H1 (cell line): ENCODE results near the gene SF3B3. TPM values are rescaled to one million over a fixed set of nuclear protein-coding genes. Genes with fewer than 3 reads are reported as not detected.

Source experiments
- CTCF ChIA-PET: fragments of 300-600 bp; sonication (Branson Sonifier 250); formaldehyde crosslinking; loops from one replicate; lab custom pipeline; 2021; ENCODE audit not compliant: partially characterized antibody; lab: Charles Lee
- POLR2A ChIA-PET: fragments of 300-600 bp; sonication (Branson Sonifier 250); formaldehyde crosslinking; loops from one replicate; lab custom pipeline; 2021; ENCODE audit warnings: inconsistent platforms; ENCODE audit not compliant: partially characterized antibody; lab: Charles Lee
- DNase-seq, 2 experiments: peaks; one replicate each; pipeline versions ENCODE4 v3.0.0 to v3.0.0-alpha.2; 2010 to 2022; ENCODE audit warnings: low spot score in 2 of 2, low read depth in 1 of 2, mixed read lengths in 1 of 2
- FAIRE-seq: peaks from 2 replicates; lab custom pipeline; 2011; peaks lifted over from hg19 to GRCh38; lab: Jason Lieb, UNC
- H2AFZ ChIP-seq: 2 replicates; pipeline ENCODE4 v1.8.1; 2012; ENCODE audit warnings: low read length, inconsistent platforms
- H2AK5ac ChIP-seq: 2 replicates; pipeline ENCODE4 v1.6.1; 2013; ENCODE audit warnings: low read depth, low read length
- H2BK120ac ChIP-seq: replicated peaks from 2 replicates; pipeline ENCODE3; 2013; ENCODE audit warnings: low read depth, low read length, inconsistent platforms
- H2BK12ac ChIP-seq: 2 replicates; pipeline ENCODE4 v1.6.1; 2013; ENCODE audit warnings: low read depth, low read length
- H2BK15ac ChIP-seq: 2 replicates; pipeline ENCODE4 v1.6.1; 2013; ENCODE audit warnings: low read length
- H2BK20ac ChIP-seq: 2 replicates; pipeline ENCODE4 v1.6.1; 2013; ENCODE audit warnings: low read length
- H2BK5ac ChIP-seq: 2 replicates; pipeline ENCODE4 v1.6.1; 2013; ENCODE audit warnings: low read depth, low read length
- H3K14ac ChIP-seq: 2 replicates; pipeline ENCODE4 v1.6.1; 2013; ENCODE audit warnings: inconsistent platforms; ENCODE audit not compliant: insufficient read length
- H3K18ac ChIP-seq: 2 replicates; pipeline ENCODE4 v1.6.1; 2013; ENCODE audit warnings: low read length; ENCODE audit errors: extremely low read depth
- H3K23ac ChIP-seq: 2 replicates; pipeline ENCODE4 v1.6.1; 2013; ENCODE audit warnings: inconsistent platforms; ENCODE audit not compliant: insufficient read length
- H3K23me2 ChIP-seq: 2 replicates; pipeline ENCODE4 v1.6.1; 2013; ENCODE audit warnings: low read depth, low read length
- H3K27ac ChIP-seq: 2 replicates; pipeline ENCODE4 v1.6.1; 2011; ENCODE audit warnings: low read depth, low read length, inconsistent platforms
- H3K27me3 ChIP-seq, 4 experiments: replicated peaks in 1 of 4; 1 replicate in 1 of 4; 2 replicates in 3 of 4; pipeline versions ENCODE4 v1.6.1 to v1.8.1; 2011 to 2013; ENCODE audit warnings: low read length in 3 of 4, mild to moderate bottlenecking in 3 of 4, inconsistent platforms in 2 of 4, mixed read lengths in 2 of 4, moderate library complexity in 1 of 4; ENCODE audit not compliant: control insufficient read depth in 3 of 4, insufficient read depth in 3 of 4; ENCODE audit errors: extremely low read depth in 1 of 4
- H3K36me3 ChIP-seq, 4 experiments: 2 replicates each; pipeline versions ENCODE4 v1.6.1 to v1.8.1; 2011 to 2013; ENCODE audit warnings: mild to moderate bottlenecking in 4 of 4, low read length in 3 of 4, moderate library complexity in 2 of 4, control low read depth in 1 of 4, inconsistent platforms in 1 of 4; ENCODE audit not compliant: insufficient read depth in 4 of 4, control insufficient read depth in 2 of 4
- H3K4ac ChIP-seq: replicated peaks from 2 replicates; pipeline ENCODE3; 2013; ENCODE audit warnings: low read length, low read depth, mixed read lengths, inconsistent platforms; ENCODE audit not compliant: insufficient read length
- H3K4me1 ChIP-seq, 4 experiments: replicated peaks in 1 of 4; 1 replicate in 1 of 4; 2 replicates in 3 of 4; pipeline versions ENCODE4 v1.6.1 to v1.8.1; 2011 to 2013; ENCODE audit warnings: low read length in 3 of 4, inconsistent platforms in 2 of 4, mixed read lengths in 1 of 4; ENCODE audit not compliant: insufficient read depth in 4 of 4, control insufficient read depth in 3 of 4
- H3K4me2 ChIP-seq, 2 experiments: 2 replicates each; pipeline versions ENCODE4 v1.6.1 to v1.8.1; 2011 to 2013; ENCODE audit warnings: low read depth in 2 of 2, low read length in 2 of 2, control low read depth in 1 of 2, inconsistent platforms in 1 of 2, mild to moderate bottlenecking in 1 of 2; ENCODE audit not compliant: insufficient read depth in 1 of 2
- H3K4me3 ChIP-seq, 4 experiments: fragments of 200-600, 300-600 bp in 1 of 4; sonication (generic), shearing (Covaris generic), sonication (Bioruptor Twin) in 1 of 4; 2 replicates each; pipeline versions ENCODE4 v1.5.1 to v1.8.1; 2011 to 2016; ENCODE audit warnings: low read length in 4 of 4, low read depth in 3 of 4, control low read depth in 2 of 4, inconsistent platforms in 2 of 4, mild to moderate bottlenecking in 2 of 4, mixed read lengths in 1 of 4, moderate library complexity in 1 of 4; ENCODE audit not compliant: insufficient read depth in 2 of 4; ENCODE audit errors: extremely low read depth in 1 of 4
- H3K56ac ChIP-seq: replicated peaks from 2 replicates; pipeline ENCODE3; 2013; ENCODE audit warnings: low read depth, mild to moderate bottlenecking, mixed read lengths, low read length, inconsistent platforms; ENCODE audit not compliant: insufficient read length
- H3K79me1 ChIP-seq: 2 replicates; pipeline ENCODE4 v1.6.1; 2013; ENCODE audit warnings: low read depth, low read length, control low read depth
- H3K79me2 ChIP-seq, 2 experiments: 2 replicates each; pipeline versions ENCODE4 v1.6.1 to v1.8.1; 2012 to 2013; ENCODE audit warnings: low read length in 2 of 2, mild to moderate bottlenecking in 2 of 2, inconsistent platforms in 1 of 2; ENCODE audit not compliant: insufficient read depth in 2 of 2, control insufficient read depth in 1 of 2
- H3K9ac ChIP-seq, 4 experiments: replicated peaks in 1 of 4; 1 replicate in 1 of 4; 2 replicates in 3 of 4; pipeline versions ENCODE4 v1.6.1 to v1.8.1; 2011 to 2013; ENCODE audit warnings: low read depth in 3 of 4, low read length in 3 of 4, control low read depth in 2 of 4, mild to moderate bottlenecking in 2 of 4, moderate library complexity in 2 of 4, inconsistent platforms in 1 of 4; ENCODE audit errors: extremely low read depth in 1 of 4
- H3K9me3 ChIP-seq, 2 experiments: 2 replicates each; pipeline versions ENCODE4 v1.6.1 to v1.8.1; 2012 to 2013; ENCODE audit warnings: mild to moderate bottlenecking in 2 of 2, moderate library complexity in 2 of 2, control low read depth in 1 of 2, inconsistent platforms in 1 of 2, low read depth in 1 of 2, low read length in 1 of 2, mixed read lengths in 1 of 2; ENCODE audit not compliant: insufficient read depth in 2 of 2
- H4K20me1 ChIP-seq, 2 experiments: replicated peaks in 1 of 2; 2 replicates each; pipeline versions ENCODE3 to v1.8.1; 2011 to 2013; ENCODE audit warnings: inconsistent platforms in 2 of 2, low read length in 2 of 2, mild to moderate bottlenecking in 1 of 2; ENCODE audit not compliant: insufficient read depth in 2 of 2, control insufficient read depth in 1 of 2
- H4K5ac ChIP-seq: 2 replicates; pipeline ENCODE4 v1.6.1; 2013; ENCODE audit warnings: low read length, low read depth, mixed read lengths, inconsistent platforms; ENCODE audit not compliant: insufficient read length
- H4K8ac ChIP-seq: 2 replicates; pipeline ENCODE4 v1.8.0; 2013; ENCODE audit warnings: mild to moderate bottlenecking, moderate library complexity, low read length, inconsistent platforms; ENCODE audit not compliant: insufficient read depth; ENCODE audit errors: extremely low read depth
- H4K91ac ChIP-seq: replicated peaks from 2 replicates; pipeline ENCODE3; 2013; ENCODE audit warnings: low read length, mixed read lengths, inconsistent platforms; ENCODE audit not compliant: insufficient read length
- BACH1 ChIP-seq: IDR thresholded peaks from 2 replicates; pipeline ENCODE4 v1.6.1; 2012; ENCODE audit warnings: low read length, improper control_type of control experiment
- BCL11A ChIP-seq, 2 experiments: IDR thresholded peaks; one replicate each; pipeline ENCODE4 v1.6.1; 2011; ENCODE audit warnings: low read depth in 2 of 2, low read length in 2 of 2, mild to moderate bottlenecking in 2 of 2
- BRCA1 ChIP-seq: IDR thresholded peaks from 2 replicates; pipeline ENCODE4 v1.6.1; 2012; ENCODE audit warnings: low read depth, low read length, improper control_type of control experiment
- CHD2 ChIP-seq: IDR thresholded peaks from 2 replicates; pipeline ENCODE4 v1.6.1; 2012; ENCODE audit warnings: low read length, improper control_type of control experiment
- E2F6 ChIP-seq: IDR thresholded peaks from 2 replicates; pipeline ENCODE4 v1.6.1; 2012; ENCODE audit warnings: inconsistent platforms
- EGR1 ChIP-seq: IDR thresholded peaks from 2 replicates; pipeline ENCODE4 v1.6.1; 2011; ENCODE audit warnings: low read depth, low read length, borderline replicate concordance
- GABPA ChIP-seq: IDR thresholded peaks from 2 replicates; pipeline ENCODE4 v1.6.1; 2011; ENCODE audit warnings: mild to moderate bottlenecking, low read length, moderate library complexity, borderline replicate concordance; ENCODE audit not compliant: insufficient read depth
- KDM1A ChIP-seq: fragments of 200-600, 300-600 bp; sonication (generic); IDR thresholded peaks from 2 replicates; pipeline ENCODE4 v1.7.1; 2016; ENCODE audit warnings: mild to moderate bottlenecking, low read length, borderline replicate concordance
- RAD21 ChIP-seq, 2 experiments: IDR thresholded peaks in 1 of 2; conservative IDR thresholded peaks in 1 of 2; 2 replicates each; pipeline ENCODE4 v1.6.1; 2011; ENCODE audit warnings: low read depth in 2 of 2, low read length in 2 of 2, improper control_type of control experiment in 1 of 2, inconsistent platforms in 1 of 2, mild to moderate bottlenecking in 1 of 2, moderate library complexity in 1 of 2
- SIRT6 ChIP-seq: IDR thresholded peaks from one replicate; pipeline ENCODE4 v1.7.1; 2012; ENCODE audit warnings: low read length, inconsistent platforms
- SRF ChIP-seq: IDR thresholded peaks from 2 replicates; pipeline ENCODE4 v1.6.1; 2011; ENCODE audit warnings: mild to moderate bottlenecking, low read depth, low read length, moderate library complexity
- SUZ12 ChIP-seq: fragments of 200-600 bp; sonication (generic); IDR thresholded peaks from 2 replicates; pipeline ENCODE4 v1.6.1; 2012; ENCODE audit warnings: mild to moderate bottlenecking, inconsistent platforms, low read length, moderate library complexity, mixed read lengths
- TAF7 ChIP-seq: optimal IDR thresholded peaks from 2 replicates; pipeline ENCODE3; 2011; ENCODE audit warnings: low read depth, mild to moderate bottlenecking, inconsistent platforms, low read length, moderate library complexity, borderline replicate concordance
- TCF12 ChIP-seq: IDR thresholded peaks from 2 replicates; pipeline ENCODE4 v1.6.1; 2011; ENCODE audit warnings: low read depth, mild to moderate bottlenecking, low read length
- WGBS, 2 experiments: shearing (Covaris generic) in 1 of 2; methylation state at CpG; one replicate each; pipeline versions ENCODE4 v1.1.6 to v1.1.7; 2013 to 2015; ENCODE audit warnings: low lambda C conversion rate in 2 of 2, mixed read lengths in 2 of 2, inconsistent platforms in 1 of 2, low coverage in 1 of 2, missing lambda C conversion rate in 1 of 2; ENCODE audit not compliant: insufficient replicate concordance in 2 of 2, insufficient coverage in 1 of 2, insufficient read length in 1 of 2; ENCODE audit errors: extremely low coverage in 1 of 2, missing lambda C conversion rate in 1 of 2; 5-methylcytosine and 5-hydroxymethylcytosine counted together
- polyA plus RNA-seq, 7 experiments: library from polyadenylated mRNA; depleted of rRNA in 3 of 7; stranded (reverse) in 5 of 7; unstranded in 2 of 7; fragments of >200 nt in 5 of 7; fragments of 200-250 nt in 2 of 7; gene quantifications; 1 replicate in 5 of 7; 2 replicates in 1 of 7; 4 replicates in 1 of 7; pipeline versions ENCODE4 v1.2.1 to v1.2.3, GENCODE V29; 2011 to 2013; ENCODE audit warnings: missing spikeins in 2 of 7, mixed read lengths in 2 of 7
- total RNA-seq: library from RNA; stranded (reverse); fragmentation: NEBNext Ultra II Directional; extraction: Animal tissue kit (Norgen Biotek cat#: 25700); gene quantifications from 2 replicates; pipeline ENCODE4 v1.2.1, GENCODE V29; 2021

SF3B3 gene
- total and polyA plus RNA-seq, 2 of the 8 experiments (the other 6 are each of a cell fraction or from before 2014, with no cell fraction given) = 241 to 521 TPM

- CTCF ChIA-PET = interaction anchor here (1.3 to 5.5 kb wide), 6 partner anchors 9 to 88 kb away, joined by 4 to 35 read pairs (median 8); no protein-coding TSS in a partner anchor
- H3K36me3 ChIP-seq = peaks cover 74 to 100% (median 96%) of the 10 kb centered on the region in 4 experiments
- TF ChIP-seq RAD21 (IDR thresholded peaks at IDR 0.05 in 1 of 2, conservative IDR thresholded peaks at IDR 0.05 in 1 of 2; ENCODE audit: low read depth in 2 of 2, low read length in 2 of 2) (no peak), E2F6 (no peak), GABPA (no peak), SRF (no peak), CHD2 (no peak), BACH1 (no peak), BRCA1 (no peak), SIRT6 (no peak), KDM1A (no peak), SUZ12 (no peak), TCF12 (no peak), EGR1 (no peak), TAF7 (no peak), BCL11A (IDR thresholded peaks at IDR 0.05; ENCODE audit: low read depth in 2 of 2, low read length in 2 of 2) (no peak)
Observed at GRCh38 chr16:70565053-70565452, 41.4 kb downstream of the SF3B3 start.

More at GRCh38 chr16:70565053-70565452, 41.4 kb downstream of the SF3B3 start:
- no peak overlapping the region for H3K23ac ChIP-seq
- H3K9ac ChIP-seq = no peak overlapping the region
- no peak overlapping the region for H4K8ac ChIP-seq
- H2BK12ac ChIP-seq = no peak overlapping the region
- H3K14ac ChIP-seq = no peak overlapping the region
- no peak overlapping the region for H2BK5ac ChIP-seq
- H4K91ac ChIP-seq = no peak overlapping the region
- no peaks in the 10 kb centered on the region; a peak in 1 of 4 replicates for H3K79me2 ChIP-seq
- H2AK5ac ChIP-seq = no peak overlapping the region
- no peak for DNase-seq
- H3K56ac ChIP-seq = no peak overlapping the region
- no peaks in the 10 kb centered on the region for H3K9me3 ChIP-seq
- no peak overlapping the region for H2BK20ac ChIP-seq
- H3K4me2 ChIP-seq = no peak overlapping the region
- H4K5ac ChIP-seq = no peak overlapping the region
- H2AFZ ChIP-seq = no peak overlapping the region
- no peak overlapping the region for H3K18ac ChIP-seq
- H3K27ac ChIP-seq = no peak overlapping the region
- WGBS, 2 experiments = 90% methylated on average over 4 of the region's 4 CpGs; no CpG with 5 or more reads in 1 of the 2 experiments
- H3K27me3 ChIP-seq = no peaks in the 10 kb centered on the region
- no peak for FAIRE-seq
- H3K23me2 ChIP-seq = no peaks in the 10 kb centered on the region
- peaks cover 10 to 28% of the 10 kb centered on the region in 2 experiments for H4K20me1 ChIP-seq
- POLR2A ChIA-PET = interaction anchor here (0.6 to 27.1 kb wide), 10 partner anchors 9 to 185 kb away, joined by 3 to 525 read pairs (median 4); no protein-coding TSS in a partner anchor
- no peak overlapping the region for H3K4ac ChIP-seq
- H2BK120ac ChIP-seq = no peak overlapping the region
- H3K4me1 ChIP-seq = no peaks in the 10 kb centered on the region
- no peak overlapping the region for H2BK15ac ChIP-seq
- H3K4me3 ChIP-seq = no peak overlapping the region
- H3K79me1 ChIP-seq = peaks cover 7% of the 10 kb centered on the region; the same call in 1 of the 2 replicates
